Heart left ventricle (tissue), 13 donors: ENCODE measurements around the gene TTBK1.

Experiments used
- POLR2A ChIP-seq, 2 donors: fragments of 450-650 bp; IDR thresholded peaks; one replicate each; pipeline ENCODE4 v1.6.1; 2017; ENCODE audit warnings: antibody characterized with exemption in 2 of 2, mild to moderate bottlenecking in 2 of 2, moderate library complexity in 2 of 2
- TF ChIP-seq, protein P1 (sequence below), 12 donors: fragments of 200-600 bp; sonication (generic) in 4 of 12; IDR thresholded peaks; one replicate each; pipeline versions ENCODE4 v1.5.0 to v1.8.0; 2018 to 2022; ENCODE audit warnings: antibody characterized with exemption in 12 of 12, mild to moderate bottlenecking in 5 of 12
- donor health status: ischemic (EF 13 %, LVEDD 7.1; RV severe dilation, severe dysfunction).
- donor health status: DM: no; HTN: yes; CAD: no.
- donor health status: DM: no; HTN: no; CAD: no.
- donor health status: ischemic (EF 25% LVEDD 6.9; RV normal size, moderate dysfunction).
- donor health status: ischemic (EF 25% LVEDD 5.7; RV mildly dilated, moderate dysfunction).
- donor health status: ischemic (EF 35%, LVEDD 5.7; RV mildly dilated, moderate dysfunction).
- donor health status: nonischemic (EF 11% LVEDD 7.7; RV severe dilation, severe dysfunction).
- donor health status: DM: yes; HTN: yes; CAD: no.
- donor health status: PGD.
- donor health status: ischemic (EF 29% LVEDD 5.4; RV normal size, mild dysfunction).
- donor health status: nonischemic (EF 23%, LVEDD 6.1; RV moderate dilation, normal function).

DNA sequence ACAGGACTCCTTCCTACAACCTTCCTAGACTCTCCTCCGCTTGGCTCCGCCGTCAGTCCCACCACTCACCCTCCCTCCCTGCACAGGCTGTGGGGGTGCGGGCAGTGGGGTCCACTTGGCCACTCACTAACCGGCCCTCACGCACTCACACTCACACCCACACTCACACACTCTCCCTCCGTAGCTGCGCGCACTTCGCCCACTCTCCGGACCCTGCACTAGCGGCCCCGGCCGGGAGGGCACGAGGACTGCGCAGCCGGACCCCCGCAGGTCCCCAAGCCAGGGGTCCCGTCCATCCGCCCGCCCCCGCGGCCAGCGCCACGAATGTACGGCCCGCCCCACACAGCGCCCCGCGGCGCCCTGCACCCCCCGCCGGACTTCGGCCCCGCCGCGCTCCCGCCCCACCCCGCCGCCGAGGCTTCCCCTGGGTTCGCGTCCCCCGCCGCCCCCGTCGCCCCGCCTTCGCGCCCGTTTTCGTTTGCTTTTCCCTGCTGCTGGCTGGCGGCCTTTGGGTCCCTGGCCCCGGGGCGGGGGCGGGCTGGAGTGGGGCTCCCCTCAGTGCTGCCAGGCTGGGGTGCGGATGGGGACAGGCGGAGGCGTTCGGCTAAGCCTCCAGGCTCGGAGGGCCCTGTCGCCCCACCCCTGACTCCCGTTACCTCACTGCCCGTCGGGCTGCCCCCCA lies 31.8 kb downstream of the TTBK1 start:
- TF ChIP-seq, protein P1, sequence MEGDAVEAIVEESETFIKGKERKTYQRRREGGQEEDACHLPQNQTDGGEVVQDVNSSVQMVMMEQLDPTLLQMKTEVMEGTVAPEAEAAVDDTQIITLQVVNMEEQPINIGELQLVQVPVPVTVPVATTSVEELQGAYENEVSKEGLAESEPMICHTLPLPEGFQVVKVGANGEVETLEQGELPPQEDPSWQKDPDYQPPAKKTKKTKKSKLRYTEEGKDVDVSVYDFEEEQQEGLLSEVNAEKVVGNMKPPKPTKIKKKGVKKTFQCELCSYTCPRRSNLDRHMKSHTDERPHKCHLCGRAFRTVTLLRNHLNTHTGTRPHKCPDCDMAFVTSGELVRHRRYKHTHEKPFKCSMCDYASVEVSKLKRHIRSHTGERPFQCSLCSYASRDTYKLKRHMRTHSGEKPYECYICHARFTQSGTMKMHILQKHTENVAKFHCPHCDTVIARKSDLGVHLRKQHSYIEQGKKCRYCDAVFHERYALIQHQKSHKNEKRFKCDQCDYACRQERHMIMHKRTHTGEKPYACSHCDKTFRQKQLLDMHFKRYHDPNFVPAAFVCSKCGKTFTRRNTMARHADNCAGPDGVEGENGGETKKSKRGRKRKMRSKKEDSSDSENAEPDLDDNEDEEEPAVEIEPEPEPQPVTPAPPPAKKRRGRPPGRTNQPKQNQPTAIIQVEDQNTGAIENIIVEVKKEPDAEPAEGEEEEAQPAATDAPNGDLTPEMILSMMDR (IDR thresholded peaks at IDR 0.05) = no peak
- no peak for TF ChIP-seq POLR2A (IDR thresholded peaks at IDR 0.05)
